ENCODE data around the gene SLC35F6. TPM values are rescaled to one million over a fixed set of nuclear protein-coding genes. Genes with fewer than 3 reads are reported as not detected.
"Not testable (repeated sequence)": the region's sequence is repeated elsewhere in the genome, so short reads cannot be mapped to it uniquely, and the experiment has no call there.

SLC35F6 gene
- total RNA-seq, 1 donor from 2014 or later: 19.9 TPM

- DNase-seq: no peak
- no peak for ATAC-seq
- intact Hi-C loops (cut with micrococcal nuclease): no loop called here
Measured at GRCh38 chr2:26776195-26776800, 12.2 kb downstream of the SLC35F6 start.

GRCh38 chr2:26778098-26778497 lies 14.0 kb downstream of the SLC35F6 start:
- intact Hi-C loops (cut with micrococcal nuclease): no loop called here
- no peak for ATAC-seq
- no peak for DNase-seq

GRCh38 chr2:26778507-26778906 lies 14.4 kb downstream of the SLC35F6 start:
- DNase-seq (no peak), ATAC-seq (no peak)
- intact Hi-C loops (cut with micrococcal nuclease): no loop called here

- ATAC-seq (no peak), DNase-seq (no peak)
- intact Hi-C loops (cut with micrococcal nuclease): no loop called here
Measured at GRCh38 chr2:26780203-26780760, 16.2 kb downstream of the SLC35F6 start.

- intact Hi-C loops (cut with micrococcal nuclease): no loop called here
- ATAC-seq: no peak
- no peak for DNase-seq
Measured at GRCh38 chr2:26782876-26783704, 19.0 kb downstream of the SLC35F6 start.

GRCh38 chr2:26784570-26785234 lies 20.6 kb downstream of the SLC35F6 start:
- intact Hi-C loops (cut with micrococcal nuclease): no loop called here
- DNase-seq: no peak
- no peak for ATAC-seq

- ATAC-seq (peak; percentile 99), DNase-seq (peak; percentile 97)
- intact Hi-C loops (cut with micrococcal nuclease): no loop called here
Measured at GRCh38 chr2:26785431-26786206, 21.5 kb downstream of the SLC35F6 start, which contains the start of gene CENPA. Gene CENPA, plus strand, starts transcription at chr2:26786056. Its CDS starts 141 bp downstream, at chr2:26786197.

GRCh38 chr2:26786207-26787028 lies 22.3 kb downstream of the SLC35F6 start:
- intact Hi-C loops (cut with micrococcal nuclease): no loop called here
- ATAC-seq (peak; percentile 17), DNase-seq (no peak)

GRCh38 chr2:26792720-26793119 lies 28.6 kb downstream of the SLC35F6 start:
- ATAC-seq (peak; percentile 62), DNase-seq (no peak)
- intact Hi-C loops (cut with micrococcal nuclease): no loop called here

GRCh38 chr2:26793518-26793917 lies 29.4 kb downstream of the SLC35F6 start:
- ATAC-seq: no peak
- intact Hi-C loops (cut with micrococcal nuclease): no loop called here

GRCh38 chr2:26795135-26795534 lies 31.1 kb downstream of the SLC35F6 start:
- intact Hi-C loops (cut with micrococcal nuclease); ATAC-seq; DNase-seq: not testable (repeated sequence)

More at GRCh38 chr2:26793518-26793917, 29.4 kb downstream of the SLC35F6 start:
- DNase-seq: no peak

GRCh38 chr2:26801328-26801727 lies 37.2 kb downstream of the SLC35F6 start:
- intact Hi-C loops (cut with micrococcal nuclease): no loop called here
- DNase-seq: no peak
- ATAC-seq: no peak

GRCh38 chr2:26801796-26802195 lies 37.7 kb downstream of the SLC35F6 start:
- no peak for DNase-seq
- intact Hi-C loops (cut with micrococcal nuclease): no loop called here
- no peak for ATAC-seq

- intact Hi-C loops (cut with micrococcal nuclease): no loop called here
- no peak for DNase-seq
- no peak for ATAC-seq
Measured at GRCh38 chr2:26805241-26805676, 41.2 kb downstream of the SLC35F6 start.

- ATAC-seq (no peak), DNase-seq (no peak)
- intact Hi-C loops (cut with micrococcal nuclease): no loop called here
Measured at GRCh38 chr2:26807788-26808460, 43.8 kb downstream of the SLC35F6 start.

- DNase-seq (no peak), ATAC-seq (no peak)
- intact Hi-C loops (cut with micrococcal nuclease): no loop called here
Measured at GRCh38 chr2:26809211-26809610, 45.1 kb downstream of the SLC35F6 start.

GRCh38 chr2:26809876-26810577 lies 45.9 kb downstream of the SLC35F6 start:
- no peak for DNase-seq
- no peak for ATAC-seq
- intact Hi-C loops (cut with micrococcal nuclease): no loop called here
